Gastroesophageal sphincter (tissue), 3 donors: Measurements from ENCODE around the gene GALNT4.

Experiments used
- EP300 ChIP-seq: sonication (generic); formaldehyde crosslinking; IDR thresholded peaks from one replicate; pipeline ENCODE4 v1.6.1; 2017; ENCODE audit warnings: antibody characterized with exemption, mild to moderate bottlenecking
- TF ChIP-seq, protein P1 (sequence below), 4 experiments: fragments of 200-600 bp in 2 of 4; fragments of 450-650 bp in 2 of 4; sonication (generic) in 1 of 4; IDR thresholded peaks; one replicate each; pipeline ENCODE4 v1.5.1; 2017 to 2019; ENCODE audit warnings: antibody characterized with exemption in 4 of 4, mild to moderate bottlenecking in 2 of 4, moderate library complexity in 2 of 4

DNA sequence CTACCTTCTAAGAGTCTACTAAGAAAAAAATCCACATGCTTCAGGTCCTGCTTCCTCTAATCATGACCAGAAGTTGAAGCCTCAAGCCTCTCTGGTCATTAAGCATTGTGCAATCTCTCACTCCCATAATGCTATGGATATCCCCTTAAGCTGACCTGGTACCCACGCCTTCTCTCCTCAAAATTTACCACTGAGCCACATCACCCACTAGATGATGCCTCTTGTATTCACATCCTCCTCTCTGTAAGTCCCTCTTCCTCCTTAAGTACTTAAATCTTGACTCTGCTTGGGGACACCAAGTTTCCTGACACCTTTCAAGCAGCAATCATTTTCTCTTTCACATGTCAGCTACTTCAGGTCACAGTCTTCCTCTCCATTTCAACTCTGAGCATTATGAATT lies 9.8 kb downstream of the GALNT4 start:
- TF ChIP-seq, protein P1, sequence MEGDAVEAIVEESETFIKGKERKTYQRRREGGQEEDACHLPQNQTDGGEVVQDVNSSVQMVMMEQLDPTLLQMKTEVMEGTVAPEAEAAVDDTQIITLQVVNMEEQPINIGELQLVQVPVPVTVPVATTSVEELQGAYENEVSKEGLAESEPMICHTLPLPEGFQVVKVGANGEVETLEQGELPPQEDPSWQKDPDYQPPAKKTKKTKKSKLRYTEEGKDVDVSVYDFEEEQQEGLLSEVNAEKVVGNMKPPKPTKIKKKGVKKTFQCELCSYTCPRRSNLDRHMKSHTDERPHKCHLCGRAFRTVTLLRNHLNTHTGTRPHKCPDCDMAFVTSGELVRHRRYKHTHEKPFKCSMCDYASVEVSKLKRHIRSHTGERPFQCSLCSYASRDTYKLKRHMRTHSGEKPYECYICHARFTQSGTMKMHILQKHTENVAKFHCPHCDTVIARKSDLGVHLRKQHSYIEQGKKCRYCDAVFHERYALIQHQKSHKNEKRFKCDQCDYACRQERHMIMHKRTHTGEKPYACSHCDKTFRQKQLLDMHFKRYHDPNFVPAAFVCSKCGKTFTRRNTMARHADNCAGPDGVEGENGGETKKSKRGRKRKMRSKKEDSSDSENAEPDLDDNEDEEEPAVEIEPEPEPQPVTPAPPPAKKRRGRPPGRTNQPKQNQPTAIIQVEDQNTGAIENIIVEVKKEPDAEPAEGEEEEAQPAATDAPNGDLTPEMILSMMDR (IDR thresholded peaks at IDR 0.05): no peak
- no peak for TF ChIP-seq EP300
